Gastrocnemius medialis (tissue), 4 donors: ENCODE measurements around the gene KLHL26.

Experiments
- CTCF ChIP-seq, 5 experiments: fragments of 450-650 bp in 3 of 5; fragments of 200-600 bp in 2 of 5; sonication (generic) in 2 of 5; IDR thresholded peaks in 4 of 5; conservative IDR thresholded peaks in 1 of 5; 1 replicate in 4 of 5; 2 replicates in 1 of 5; pipeline ENCODE4 v1.5.1; 2016 to 2019; ENCODE audit warnings: antibody characterized with exemption in 5 of 5, mild to moderate bottlenecking in 3 of 5, moderate library complexity in 3 of 5
- POLR2A ChIP-seq, 2 donors: fragments of 450-650 bp; IDR thresholded peaks; one replicate each; pipeline ENCODE4 v1.6.1; 2017; ENCODE audit warnings: antibody characterized with exemption in 2 of 2, mild to moderate bottlenecking in 2 of 2, moderate library complexity in 2 of 2

- no peak for TF ChIP-seq CTCF (IDR thresholded peaks at IDR 0.05 in 4 of 5, conservative IDR thresholded peaks at IDR 0.05 in 1 of 5)
- no peak for TF ChIP-seq POLR2A (IDR thresholded peaks at IDR 0.05)
Observed at GRCh38 chr19:18668252-18668631, 31.4 kb downstream of the KLHL26 start.
